GM12892 (cell line): ENCODE data around the gene ZNRF1.

Experiments
- POLR2A ChIP-seq: IDR thresholded peaks from 2 replicates; pipeline ENCODE4 v1.6.1; 2011; ENCODE audit warnings: low read depth, low read length, control low read depth
- POLR2AphosphoS5 ChIP-seq: IDR thresholded peaks from 2 replicates; pipeline ENCODE4 v1.6.1; 2011; ENCODE audit warnings: low read depth, low read length, control low read depth
- TAF1 ChIP-seq: IDR thresholded peaks from 2 replicates; pipeline ENCODE4 v1.6.1; 2011; ENCODE audit warnings: low read depth, mild to moderate bottlenecking, control low read depth, low read length, borderline replicate concordance

DNA sequence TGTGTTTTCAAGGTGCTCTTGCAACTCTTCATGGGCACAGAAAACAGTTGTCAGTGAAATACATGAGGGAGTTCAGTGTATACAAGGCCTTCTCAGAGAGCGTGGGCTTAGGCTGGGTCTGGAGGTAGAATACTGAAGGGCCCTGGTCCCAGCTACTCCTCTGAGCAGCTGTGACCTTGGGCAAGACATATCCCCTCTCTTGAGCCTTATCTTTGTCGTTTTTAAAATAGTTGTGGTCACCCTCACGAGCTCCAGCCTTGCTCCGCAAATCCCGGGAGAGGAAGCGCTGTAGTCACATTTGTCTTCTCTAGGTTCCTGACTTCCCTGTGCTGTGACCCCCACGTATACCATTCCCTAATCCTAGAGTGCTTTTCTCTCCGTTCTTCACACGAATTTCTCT, 3.6 kb downstream of the ZNRF1 start:
- TF ChIP-seq POLR2A (no peak), POLR2AphosphoS5 (no peak), TAF1 (no peak)
